ENCODE measurements around the gene PPP1R16B.
A peak's percentile ranks its signal among the peaks of the same experiment; 100 is the strongest.
"Not testable (repeated sequence)": the region's sequence is repeated elsewhere in the genome, so short reads cannot be mapped to it uniquely, and the experiment has no call there.

Gene PPP1R16B

DNA sequence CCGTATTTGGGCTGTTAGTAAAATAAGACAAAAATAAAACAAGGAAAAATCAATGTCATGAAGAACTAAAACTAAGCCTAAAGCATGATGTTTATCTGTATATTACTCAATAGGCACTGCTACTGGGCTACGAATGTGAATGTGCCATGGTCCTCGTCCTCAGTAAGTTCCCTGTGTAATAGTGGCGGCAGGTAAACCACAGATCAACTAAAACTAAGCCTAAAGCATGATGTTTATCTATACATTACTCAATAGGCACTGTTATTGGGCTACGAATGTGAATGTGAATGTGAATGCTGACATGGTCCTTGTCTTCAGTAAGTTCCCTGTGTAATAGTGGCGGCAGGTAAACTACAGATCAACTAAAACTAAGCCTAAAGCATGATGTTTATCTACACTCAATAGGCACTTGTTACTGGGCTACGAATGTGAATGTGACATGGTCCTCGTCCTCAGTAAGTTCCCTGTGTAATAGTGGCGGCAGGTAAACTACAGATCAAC lies 154.7 kb downstream of the PPP1R16B start:
- DNase-seq = not testable (repeated sequence)

- DNase-seq = peak in 2 of 51 donors; percentile 15 to 20
Observed at GRCh38 chr20:38961530-38962043, 156.1 kb downstream of the PPP1R16B start.

DNA sequence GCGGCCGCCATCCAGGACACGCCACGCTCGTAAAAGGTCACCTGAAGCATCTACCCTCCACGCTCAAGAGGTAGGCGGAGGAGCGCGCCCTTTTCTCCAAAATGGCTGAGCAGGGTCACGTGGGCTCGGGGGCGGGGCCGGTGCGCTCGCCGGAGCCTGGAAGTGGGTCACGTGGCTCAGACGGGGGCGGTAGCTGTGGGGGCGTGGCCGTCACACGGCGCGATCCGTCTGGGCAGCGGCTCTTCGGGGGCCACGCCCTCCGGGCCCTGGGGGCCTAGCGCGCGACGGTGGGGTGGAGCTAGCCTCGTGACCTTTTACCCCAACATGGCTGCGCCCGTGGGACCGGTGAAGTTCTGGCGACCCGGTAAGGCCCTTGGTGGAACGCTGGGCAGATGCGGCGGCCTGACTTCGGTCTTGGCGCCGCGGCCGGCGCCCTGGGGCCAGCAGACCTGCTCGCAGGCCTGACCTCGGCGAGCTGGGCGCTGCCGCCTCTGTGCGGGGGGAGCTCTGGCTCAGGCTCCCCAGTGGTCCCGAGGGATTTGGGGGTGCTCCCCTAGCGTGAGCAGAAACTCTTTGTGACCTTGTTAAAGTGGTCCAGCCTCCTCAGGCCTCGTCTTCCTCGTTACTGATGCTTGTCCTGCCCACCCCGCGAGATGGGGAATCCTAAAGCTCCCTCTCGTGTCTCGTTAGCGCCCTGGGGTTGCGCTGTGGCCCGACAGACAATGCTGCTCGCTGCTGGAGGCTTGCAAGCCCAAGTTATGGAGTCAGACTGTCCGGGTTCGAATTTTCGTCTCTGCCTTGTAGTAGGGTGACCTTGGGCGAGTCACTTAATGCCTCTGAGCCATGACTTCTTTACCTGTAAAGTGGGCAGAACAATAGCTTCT lies 156.8 kb downstream of the PPP1R16B start, which contains the start of gene DHX35:
Gene DHX35 (plus strand): TSS at position 301 of the 884 bp plus-strand sequence. CDS start 24 bp downstream, at position 325.
- DNase-seq = peak; percentile 63 to 99 (median 95)

GRCh38 chr20:38962928-38963401 lies 157.5 kb downstream of the PPP1R16B start:
- DNase-seq = no peak

GRCh38 chr20:38963745-38964144 lies 158.2 kb downstream of the PPP1R16B start:
- no peak for DNase-seq

- no peak for DNase-seq
Observed at GRCh38 chr20:38965264-38965663, 159.8 kb downstream of the PPP1R16B start.

DNA sequence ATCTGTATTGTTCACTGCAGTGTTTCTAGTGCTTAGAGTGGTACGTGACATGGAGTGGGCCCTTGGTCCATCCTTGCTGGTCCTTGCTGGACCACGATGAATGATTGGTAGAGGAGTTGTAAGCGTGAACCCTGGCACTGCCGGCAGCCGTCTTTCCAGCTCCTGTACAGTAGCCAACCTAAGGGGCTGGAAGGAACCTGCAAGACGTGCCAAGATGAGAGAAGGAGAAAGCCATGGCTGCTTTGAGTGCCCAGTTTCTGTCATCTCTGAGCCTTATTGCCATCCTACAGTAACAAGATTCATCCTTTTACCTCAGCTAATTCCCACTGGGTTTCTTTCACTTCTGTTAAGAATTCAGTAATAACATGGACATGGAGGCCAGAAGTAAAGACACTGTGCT lies 162.6 kb downstream of the PPP1R16B start:
- no peak for DNase-seq

DNA sequence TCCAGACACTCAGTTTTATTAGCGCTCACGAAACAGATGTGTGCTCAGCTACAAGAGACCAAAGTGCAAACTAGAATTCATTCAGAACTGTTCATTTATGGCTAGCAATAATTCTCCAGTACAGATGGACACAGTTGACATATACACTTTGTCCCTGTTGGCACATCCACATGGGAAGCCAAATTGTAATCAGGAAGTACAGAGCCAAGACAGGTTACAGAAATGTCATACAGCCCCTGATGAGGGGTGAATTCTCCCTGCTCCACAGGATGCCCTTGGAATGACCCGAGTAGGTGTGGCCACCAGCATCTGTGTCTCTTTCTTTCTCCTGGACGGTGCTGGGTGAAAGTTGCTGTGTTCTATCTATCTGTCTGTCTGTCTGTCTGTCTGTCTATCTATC lies 164.2 kb downstream of the PPP1R16B start:
- DNase-seq = no peak

- no peak for DNase-seq
Observed at GRCh38 chr20:38970302-38970701, 164.8 kb downstream of the PPP1R16B start.

Data from hypothalamus (tissue), 51 donors.